ENCODE results near the gene MLH1.
"Not testable (repeated sequence)": the region's sequence is repeated elsewhere in the genome, so short reads cannot be mapped to it uniquely, and the experiment has no call there.

MLH1 gene

GRCh38 chr3:36993326-36994283 lies at the start of gene MLH1:
Gene MLH1 (plus strand): TSS chr3:36993518. CDS start chr3:36993548, 30 bp downstream.
- no peak for DNase-seq

- DNase-seq = peak in 1 of 2 experiments; percentile 47
Observed at GRCh38 chr3:36943601-36944000, 49.7 kb upstream of the MLH1 start.

- DNase-seq = peak in 1 of 2 experiments; percentile 47
Observed at GRCh38 chr3:36944012-36944640, 49.2 kb upstream of the MLH1 start.

GRCh38 chr3:36944641-36945270 lies 48.6 kb upstream of the MLH1 start, which contains the start of gene TRANK1:
Gene TRANK1 (minus strand): TSS chr3:36945054. CDS start chr3:36944809, 245 bp downstream.
- DNase-seq = peak; percentile 77 to 79

- DNase-seq = no peak
Observed at GRCh38 chr3:36945333-36945980, 47.9 kb upstream of the MLH1 start.

GRCh38 chr3:36947814-36948213 lies 45.5 kb upstream of the MLH1 start:
- not testable (repeated sequence) for DNase-seq

GRCh38 chr3:36954452-36955134 lies 38.7 kb upstream of the MLH1 start:
- no peak for DNase-seq

GRCh38 chr3:36956155-36956554 lies 37.2 kb upstream of the MLH1 start:
- DNase-seq = no peak

- DNase-seq = no peak
Observed at GRCh38 chr3:36957063-36957462, 36.3 kb upstream of the MLH1 start.

GRCh38 chr3:36957862-36958686 lies 35.2 kb upstream of the MLH1 start:
- DNase-seq = no peak

GRCh38 chr3:36959821-36960220 lies 33.5 kb upstream of the MLH1 start:
- DNase-seq = no peak

- no peak for DNase-seq
Observed at GRCh38 chr3:36960502-36960901, 32.8 kb upstream of the MLH1 start.

- DNase-seq = not testable (repeated sequence)
Observed at GRCh38 chr3:36963008-36963407, 30.3 kb upstream of the MLH1 start.

GRCh38 chr3:36964331-36964730 lies 29.0 kb upstream of the MLH1 start:
- DNase-seq = no peak

GRCh38 chr3:36964817-36965216 lies 28.5 kb upstream of the MLH1 start:
- DNase-seq = peak; percentile 59 to 66

GRCh38 chr3:36965440-36965839 lies 27.9 kb upstream of the MLH1 start:
- DNase-seq = no peak

- no peak for DNase-seq
Observed at GRCh38 chr3:36969085-36969484, 24.2 kb upstream of the MLH1 start.

- peak; percentile 73 to 91 for DNase-seq
Observed at GRCh38 chr3:36969540-36970432, 23.5 kb upstream of the MLH1 start.

- DNase-seq = no peak
Observed at GRCh38 chr3:36972163-36972562, 21.2 kb upstream of the MLH1 start.

- no peak for DNase-seq
Observed at GRCh38 chr3:36973139-36973538, 20.2 kb upstream of the MLH1 start.
